GM23338 (cell line): ENCODE data around the gene UNK.

ENCODE experiments used
- CREB1 ChIP-seq: fragments of 250-450 bp; sonication (Bioruptor Pico); IDR thresholded peaks from 2 replicates; pipeline ENCODE4 v1.5.0; 2020; ENCODE audit warnings: low read depth, mild to moderate bottlenecking, moderate library complexity
- EZH2 ChIP-seq: fragments of 200-600 bp; sonication (generic); IDR thresholded peaks from one replicate; pipeline ENCODE4 v1.8.0; 2017; ENCODE audit warnings: antibody characterized with exemption, mild to moderate bottlenecking, low read depth; ENCODE audit not compliant: unreplicated experiment
- EZH2phosphoT487 ChIP-seq: fragments of 200-600 bp; sonication (generic); IDR thresholded peaks from one replicate; pipeline ENCODE4 v1.8.1; 2018; ENCODE audit warnings: antibody characterized with exemption; ENCODE audit not compliant: unreplicated experiment
- NANOG ChIP-seq: IDR thresholded peaks from 2 replicates; pipeline ENCODE4 v1.6.1; 2016; ENCODE audit warnings: antibody characterized with exemption, borderline replicate concordance
- POLR2AphosphoS5 ChIP-seq: IDR thresholded peaks from 2 replicates; pipeline ENCODE4 v1.6.1; 2016; ENCODE audit warnings: antibody characterized with exemption, low read depth
- STAT1 ChIP-seq: IDR thresholded peaks from one replicate; pipeline ENCODE4 v1.6.1; 2016; ENCODE audit warnings: antibody characterized with exemption; ENCODE audit not compliant: unreplicated experiment
- TF ChIP-seq, protein P1 (sequence below): IDR thresholded peaks from one replicate; pipeline ENCODE4 v1.6.1; 2018; ENCODE audit warnings: antibody characterized with exemption; ENCODE audit not compliant: unreplicated experiment
- TF ChIP-seq, protein P2 (sequence below), 2 experiments: fragments of 200-600 bp in 1 of 2; sonication (generic) in 1 of 2; conservative IDR thresholded peaks; 2 replicates each; pipeline versions ENCODE4 v1.5.1 to v1.6.1; 2016 to 2017; ENCODE audit warnings: antibody characterized with exemption in 2 of 2, low read depth in 2 of 2, mild to moderate bottlenecking in 2 of 2, moderate library complexity in 1 of 2
- TF ChIP-seq, protein P3 (sequence below): IDR thresholded peaks from 2 replicates; pipeline ENCODE4 v1.6.1; 2016; ENCODE audit warnings: antibody characterized with exemption

GRCh38 chr17:75815399-75815798 is 30.8 kb downstream of the UNK start:
- TF ChIP-seq POLR2AphosphoS5 (no peak), EZH2phosphoT487 (no peak), CREB1 (no peak), EZH2 (no peak), NANOG (no peak), STAT1 (no peak)
- TF ChIP-seq, protein P1, sequence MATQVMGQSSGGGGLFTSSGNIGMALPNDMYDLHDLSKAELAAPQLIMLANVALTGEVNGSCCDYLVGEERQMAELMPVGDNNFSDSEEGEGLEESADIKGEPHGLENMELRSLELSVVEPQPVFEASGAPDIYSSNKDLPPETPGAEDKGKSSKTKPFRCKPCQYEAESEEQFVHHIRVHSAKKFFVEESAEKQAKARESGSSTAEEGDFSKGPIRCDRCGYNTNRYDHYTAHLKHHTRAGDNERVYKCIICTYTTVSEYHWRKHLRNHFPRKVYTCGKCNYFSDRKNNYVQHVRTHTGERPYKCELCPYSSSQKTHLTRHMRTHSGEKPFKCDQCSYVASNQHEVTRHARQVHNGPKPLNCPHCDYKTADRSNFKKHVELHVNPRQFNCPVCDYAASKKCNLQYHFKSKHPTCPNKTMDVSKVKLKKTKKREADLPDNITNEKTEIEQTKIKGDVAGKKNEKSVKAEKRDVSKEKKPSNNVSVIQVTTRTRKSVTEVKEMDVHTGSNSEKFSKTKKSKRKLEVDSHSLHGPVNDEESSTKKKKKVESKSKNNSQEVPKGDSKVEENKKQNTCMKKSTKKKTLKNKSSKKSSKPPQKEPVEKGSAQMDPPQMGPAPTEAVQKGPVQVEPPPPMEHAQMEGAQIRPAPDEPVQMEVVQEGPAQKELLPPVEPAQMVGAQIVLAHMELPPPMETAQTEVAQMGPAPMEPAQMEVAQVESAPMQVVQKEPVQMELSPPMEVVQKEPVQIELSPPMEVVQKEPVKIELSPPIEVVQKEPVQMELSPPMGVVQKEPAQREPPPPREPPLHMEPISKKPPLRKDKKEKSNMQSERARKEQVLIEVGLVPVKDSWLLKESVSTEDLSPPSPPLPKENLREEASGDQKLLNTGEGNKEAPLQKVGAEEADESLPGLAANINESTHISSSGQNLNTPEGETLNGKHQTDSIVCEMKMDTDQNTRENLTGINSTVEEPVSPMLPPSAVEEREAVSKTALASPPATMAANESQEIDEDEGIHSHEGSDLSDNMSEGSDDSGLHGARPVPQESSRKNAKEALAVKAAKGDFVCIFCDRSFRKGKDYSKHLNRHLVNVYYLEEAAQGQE: no peak
- TF ChIP-seq, protein P2, sequence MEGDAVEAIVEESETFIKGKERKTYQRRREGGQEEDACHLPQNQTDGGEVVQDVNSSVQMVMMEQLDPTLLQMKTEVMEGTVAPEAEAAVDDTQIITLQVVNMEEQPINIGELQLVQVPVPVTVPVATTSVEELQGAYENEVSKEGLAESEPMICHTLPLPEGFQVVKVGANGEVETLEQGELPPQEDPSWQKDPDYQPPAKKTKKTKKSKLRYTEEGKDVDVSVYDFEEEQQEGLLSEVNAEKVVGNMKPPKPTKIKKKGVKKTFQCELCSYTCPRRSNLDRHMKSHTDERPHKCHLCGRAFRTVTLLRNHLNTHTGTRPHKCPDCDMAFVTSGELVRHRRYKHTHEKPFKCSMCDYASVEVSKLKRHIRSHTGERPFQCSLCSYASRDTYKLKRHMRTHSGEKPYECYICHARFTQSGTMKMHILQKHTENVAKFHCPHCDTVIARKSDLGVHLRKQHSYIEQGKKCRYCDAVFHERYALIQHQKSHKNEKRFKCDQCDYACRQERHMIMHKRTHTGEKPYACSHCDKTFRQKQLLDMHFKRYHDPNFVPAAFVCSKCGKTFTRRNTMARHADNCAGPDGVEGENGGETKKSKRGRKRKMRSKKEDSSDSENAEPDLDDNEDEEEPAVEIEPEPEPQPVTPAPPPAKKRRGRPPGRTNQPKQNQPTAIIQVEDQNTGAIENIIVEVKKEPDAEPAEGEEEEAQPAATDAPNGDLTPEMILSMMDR (conservative IDR thresholded peaks at IDR 0.05; ENCODE audit: low read depth in 2 of 2): no peak
- TF ChIP-seq, protein P3, sequence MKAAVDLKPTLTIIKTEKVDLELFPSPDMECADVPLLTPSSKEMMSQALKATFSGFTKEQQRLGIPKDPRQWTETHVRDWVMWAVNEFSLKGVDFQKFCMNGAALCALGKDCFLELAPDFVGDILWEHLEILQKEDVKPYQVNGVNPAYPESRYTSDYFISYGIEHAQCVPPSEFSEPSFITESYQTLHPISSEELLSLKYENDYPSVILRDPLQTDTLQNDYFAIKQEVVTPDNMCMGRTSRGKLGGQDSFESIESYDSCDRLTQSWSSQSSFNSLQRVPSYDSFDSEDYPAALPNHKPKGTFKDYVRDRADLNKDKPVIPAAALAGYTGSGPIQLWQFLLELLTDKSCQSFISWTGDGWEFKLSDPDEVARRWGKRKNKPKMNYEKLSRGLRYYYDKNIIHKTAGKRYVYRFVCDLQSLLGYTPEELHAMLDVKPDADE: no peak
